ENCODE results near the gene NEDD8.

Gene NEDD8

DNA sequence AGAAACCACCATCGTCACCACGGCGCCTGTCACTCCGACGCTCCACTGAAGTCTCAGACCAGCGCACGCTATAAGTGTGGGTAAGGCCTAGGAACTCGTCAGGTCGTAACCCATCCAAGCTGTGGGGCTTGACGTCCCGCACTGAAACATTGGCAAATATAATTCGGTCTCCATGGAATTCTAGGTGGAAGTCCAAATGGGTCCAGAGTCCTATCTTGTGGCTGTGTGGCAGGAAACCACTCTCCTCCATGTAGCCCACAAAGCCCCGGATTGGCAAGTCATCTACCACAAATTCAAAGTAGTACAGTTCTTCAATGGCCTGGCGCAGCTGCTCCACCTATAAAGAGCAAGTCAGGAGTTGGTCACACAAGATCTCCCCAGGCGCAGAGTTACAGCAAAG lies 39.2 kb downstream of the NEDD8 start:
- Histone ChIP-seq H3K27ac (ENCODE audit: low read depth, low read length, poor library complexity, severe bottlenecking) (no peak overlapping the region), H3K9ac (ENCODE audit: low read length) (no peak overlapping the region), H3K4me1 (ENCODE audit: insufficient read depth, low read length, severe bottlenecking) (peaks cover 39% of the 10 kb centered on the region), H3K79me2 (ENCODE audit: insufficient read depth, low read length) (no peaks in the 10 kb centered on the region), H3F3A (ENCODE audit: insufficient read depth, low read length) (no peaks in the 10 kb centered on the region), H3K4me2 (ENCODE audit: low read length) (no peak overlapping the region), H3K4me3 (ENCODE audit: low read depth, low read length, poor library complexity, severe bottlenecking) (no peak overlapping the region), H3K27me3 (ENCODE audit: insufficient read depth, low read length) (no peaks in the 10 kb centered on the region), H4K20me1 (ENCODE audit: insufficient read depth, low read length) (no peaks in the 10 kb centered on the region), H3K36me3 (ENCODE audit: insufficient read depth, low read length) (peaks cover 18% of the 10 kb centered on the region), H2AFZ (ENCODE audit: low read length) (no peak overlapping the region), H3K9me3 (ENCODE audit: low read length) (no peaks in the 10 kb centered on the region), H3K9me2 (ENCODE audit: low read depth, low read length) (no peaks in the 10 kb centered on the region)
- TF ChIP-seq EZH2 (IDR thresholded peaks at IDR 0.05; ENCODE audit: borderline replicate concordance, low read length) = no peak
- TF ChIP-seq, protein P1, sequence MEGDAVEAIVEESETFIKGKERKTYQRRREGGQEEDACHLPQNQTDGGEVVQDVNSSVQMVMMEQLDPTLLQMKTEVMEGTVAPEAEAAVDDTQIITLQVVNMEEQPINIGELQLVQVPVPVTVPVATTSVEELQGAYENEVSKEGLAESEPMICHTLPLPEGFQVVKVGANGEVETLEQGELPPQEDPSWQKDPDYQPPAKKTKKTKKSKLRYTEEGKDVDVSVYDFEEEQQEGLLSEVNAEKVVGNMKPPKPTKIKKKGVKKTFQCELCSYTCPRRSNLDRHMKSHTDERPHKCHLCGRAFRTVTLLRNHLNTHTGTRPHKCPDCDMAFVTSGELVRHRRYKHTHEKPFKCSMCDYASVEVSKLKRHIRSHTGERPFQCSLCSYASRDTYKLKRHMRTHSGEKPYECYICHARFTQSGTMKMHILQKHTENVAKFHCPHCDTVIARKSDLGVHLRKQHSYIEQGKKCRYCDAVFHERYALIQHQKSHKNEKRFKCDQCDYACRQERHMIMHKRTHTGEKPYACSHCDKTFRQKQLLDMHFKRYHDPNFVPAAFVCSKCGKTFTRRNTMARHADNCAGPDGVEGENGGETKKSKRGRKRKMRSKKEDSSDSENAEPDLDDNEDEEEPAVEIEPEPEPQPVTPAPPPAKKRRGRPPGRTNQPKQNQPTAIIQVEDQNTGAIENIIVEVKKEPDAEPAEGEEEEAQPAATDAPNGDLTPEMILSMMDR (IDR thresholded peaks at IDR 0.05; ENCODE audit: low read length) = no peak

DNA sequence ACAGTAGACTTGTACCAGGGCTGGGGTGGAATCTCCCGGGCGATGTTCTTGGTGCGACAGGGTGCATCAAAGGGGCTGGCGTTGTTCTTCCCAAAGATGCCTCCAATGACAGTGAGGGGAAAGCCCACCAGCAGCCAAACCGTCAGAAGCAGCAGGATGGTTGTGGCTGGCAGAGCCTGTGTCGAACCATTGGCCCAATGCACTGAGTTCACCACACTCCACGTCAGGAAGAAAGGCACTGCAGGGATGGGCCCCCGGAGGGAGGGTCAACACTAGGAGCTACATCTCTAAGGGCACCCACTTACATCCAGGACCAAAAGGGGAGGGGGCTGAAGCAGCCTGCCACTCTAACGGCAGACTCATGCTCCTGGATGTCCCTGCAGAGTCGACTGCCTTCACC lies 41.8 kb downstream of the NEDD8 start:
- H2AFZ ChIP-seq (ENCODE audit: low read length) = no peak overlapping the region
- no peak overlapping the region for H3K9ac ChIP-seq (ENCODE audit: low read length)
- H3K4me2 ChIP-seq (ENCODE audit: low read length) = no peak overlapping the region
- H3K9me2 ChIP-seq (ENCODE audit: low read depth, low read length) = no peaks in the 10 kb centered on the region
- H3K79me2 ChIP-seq (ENCODE audit: insufficient read depth, low read length) = no peaks in the 10 kb centered on the region
- no peaks in the 10 kb centered on the region for H3F3A ChIP-seq (ENCODE audit: insufficient read depth, low read length)
- no peak overlapping the region for H3K4me3 ChIP-seq (ENCODE audit: low read depth, low read length, poor library complexity, severe bottlenecking)
- TF ChIP-seq, protein P1 (IDR thresholded peaks at IDR 0.05; ENCODE audit: low read length) = no peak
- TF ChIP-seq EZH2 (IDR thresholded peaks at IDR 0.05; ENCODE audit: borderline replicate concordance, low read length) = no peak
- no peaks in the 10 kb centered on the region for H4K20me1 ChIP-seq (ENCODE audit: insufficient read depth, low read length)
- no peak overlapping the region for H3K27ac ChIP-seq (ENCODE audit: low read depth, low read length, poor library complexity, severe bottlenecking)
- peaks cover 29% of the 10 kb centered on the region for H3K4me1 ChIP-seq (ENCODE audit: insufficient read depth, low read length, severe bottlenecking)
- no peaks in the 10 kb centered on the region for H3K9me3 ChIP-seq (ENCODE audit: low read length)
- peaks cover 38% of the 10 kb centered on the region for H3K36me3 ChIP-seq (ENCODE audit: insufficient read depth, low read length)
- H3K27me3 ChIP-seq (ENCODE audit: insufficient read depth, low read length) = no peaks in the 10 kb centered on the region

DNA sequence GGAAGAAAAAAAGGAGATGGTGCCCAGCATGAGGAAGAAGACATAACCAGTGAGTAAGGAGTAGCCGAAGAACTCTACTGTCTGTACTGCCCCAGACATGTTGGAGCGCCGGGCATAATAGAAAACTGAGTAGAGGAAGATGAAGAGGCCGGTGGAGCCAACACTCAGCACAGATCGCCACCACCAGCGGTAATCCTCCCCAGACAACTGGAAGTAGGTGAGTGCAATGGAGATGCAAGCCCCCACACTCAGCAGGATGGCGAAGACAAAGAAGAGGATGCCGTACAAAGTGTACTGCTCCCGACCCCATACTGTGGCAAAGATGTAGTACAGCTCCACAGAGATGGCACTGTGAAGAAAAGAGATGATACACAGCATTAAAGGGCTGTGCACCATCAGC lies 42.7 kb downstream of the NEDD8 start:
- Histone ChIP-seq H3K4me2 (ENCODE audit: low read length) (peak overlapping the region; percentile 67), H4K20me1 (ENCODE audit: insufficient read depth, low read length) (no peaks in the 10 kb centered on the region), H3K9me2 (ENCODE audit: low read depth, low read length) (no peaks in the 10 kb centered on the region), H3K27me3 (ENCODE audit: insufficient read depth, low read length) (no peaks in the 10 kb centered on the region), H3K4me3 (ENCODE audit: low read depth, low read length, poor library complexity, severe bottlenecking) (peak overlapping the region; percentile 65), H3K9me3 (ENCODE audit: low read length) (no peaks in the 10 kb centered on the region), H2AFZ (ENCODE audit: low read length) (0 out of 2 replicates have a peak overlapping the region, but pooled peaks have one; percentile 30), H3K27ac (ENCODE audit: low read depth, low read length, poor library complexity, severe bottlenecking) (peak overlapping the region; percentile 16), H3F3A (ENCODE audit: insufficient read depth, low read length) (no peaks in the 10 kb centered on the region), H3K36me3 (ENCODE audit: insufficient read depth, low read length) (peaks cover 48% of the 10 kb centered on the region), H3K9ac (ENCODE audit: low read length) (peak overlapping the region; percentile 33; the same call in 1 of the 2 replicates), H3K79me2 (ENCODE audit: insufficient read depth, low read length) (no peaks in the 10 kb centered on the region), H3K4me1 (ENCODE audit: insufficient read depth, low read length, severe bottlenecking) (peaks cover 20% of the 10 kb centered on the region)
- no peak for TF ChIP-seq EZH2 (IDR thresholded peaks at IDR 0.05; ENCODE audit: borderline replicate concordance, low read length)
- TF ChIP-seq, protein P1 (IDR thresholded peaks at IDR 0.05; ENCODE audit: low read length) = no peak
